Measurements from ENCODE around the gene CTTNBP2.

Gene CTTNBP2

DNA sequence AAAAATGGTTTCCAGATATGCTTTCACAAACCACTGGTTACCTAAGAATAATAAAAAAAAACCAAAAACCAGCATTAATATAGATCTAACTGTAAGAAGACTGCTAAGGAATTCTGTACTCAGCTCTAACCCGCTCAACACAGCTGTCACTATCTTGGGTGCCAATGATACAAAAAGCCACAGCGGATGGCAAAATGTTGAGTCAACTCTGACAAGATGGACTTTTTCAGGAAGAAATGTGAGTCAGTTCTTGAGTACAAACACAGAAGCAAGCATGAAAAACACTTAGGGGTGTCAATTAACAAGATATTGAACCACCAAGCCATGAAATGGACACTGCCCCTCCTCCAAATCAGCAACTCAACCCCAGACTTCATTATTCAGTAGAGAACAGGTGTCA is 55.0 kb downstream of the CTTNBP2 start:
- DNase-seq (ENCODE audit: low spot score) = no peak

GRCh38 chr7:117816727-117817126 is 56.5 kb downstream of the CTTNBP2 start:
- no peak for DNase-seq (ENCODE audit: low spot score)

DNA sequence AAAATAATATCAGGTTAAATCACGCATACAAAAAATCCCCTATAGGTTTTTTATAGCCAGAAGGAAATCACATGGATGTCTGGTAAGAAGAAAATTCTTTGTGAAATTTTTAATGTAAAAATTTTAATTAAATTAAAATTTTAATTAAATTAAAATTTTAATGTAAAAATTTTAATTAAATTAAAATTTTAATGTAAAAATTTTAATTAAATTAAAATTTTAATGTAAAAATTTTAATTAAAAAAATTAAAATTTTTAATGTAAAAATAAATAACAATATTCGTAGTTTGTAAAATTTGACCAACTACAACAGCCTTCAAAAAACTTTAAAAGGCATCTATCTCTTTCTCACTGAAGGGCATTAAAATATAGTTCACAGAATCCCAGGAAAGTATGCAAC is 61.5 kb downstream of the CTTNBP2 start:
- no peak for DNase-seq (ENCODE audit: low spot score)

DNA sequence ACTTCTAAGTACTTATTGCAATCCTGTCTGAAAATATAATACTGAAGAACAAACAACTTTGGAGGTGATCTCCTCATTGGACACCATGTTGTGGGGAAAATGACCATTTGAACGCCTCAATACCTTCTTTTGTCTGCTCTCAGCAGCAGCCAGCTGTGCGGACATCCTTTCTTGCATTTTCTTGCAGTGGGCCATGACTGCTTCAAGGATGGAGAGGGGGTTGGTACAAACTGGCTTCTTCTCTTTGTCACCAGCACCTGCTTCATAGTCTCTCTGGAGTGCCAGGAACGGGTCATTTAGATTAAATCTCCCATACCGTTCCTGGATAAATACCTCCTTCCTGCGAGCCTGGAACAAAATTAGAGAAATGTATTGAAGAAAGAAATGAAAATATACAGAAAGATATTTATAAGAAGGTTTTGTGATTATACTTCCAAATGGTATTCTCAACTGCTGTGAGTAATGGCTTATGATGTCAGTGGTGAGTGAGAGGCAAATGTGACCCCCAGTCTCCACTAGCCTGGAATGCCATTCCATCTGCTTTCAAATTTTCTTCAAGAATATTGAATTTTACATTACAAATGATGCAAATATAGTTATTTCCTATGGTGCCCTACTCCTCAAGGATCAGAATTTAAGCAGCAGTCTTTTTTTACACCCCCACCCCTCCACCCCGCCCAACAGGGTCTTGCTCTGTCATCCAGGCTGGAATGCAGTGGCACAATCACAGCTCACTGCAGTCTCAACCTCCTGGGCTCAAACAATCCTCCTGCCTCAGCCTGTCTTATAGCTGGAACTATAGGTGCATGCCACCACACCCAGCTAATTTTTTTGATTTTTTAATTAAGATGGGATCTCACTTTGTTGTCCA is 62.4 kb downstream of the CTTNBP2 start:
- no peak for DNase-seq (ENCODE audit: low spot score)

DNA sequence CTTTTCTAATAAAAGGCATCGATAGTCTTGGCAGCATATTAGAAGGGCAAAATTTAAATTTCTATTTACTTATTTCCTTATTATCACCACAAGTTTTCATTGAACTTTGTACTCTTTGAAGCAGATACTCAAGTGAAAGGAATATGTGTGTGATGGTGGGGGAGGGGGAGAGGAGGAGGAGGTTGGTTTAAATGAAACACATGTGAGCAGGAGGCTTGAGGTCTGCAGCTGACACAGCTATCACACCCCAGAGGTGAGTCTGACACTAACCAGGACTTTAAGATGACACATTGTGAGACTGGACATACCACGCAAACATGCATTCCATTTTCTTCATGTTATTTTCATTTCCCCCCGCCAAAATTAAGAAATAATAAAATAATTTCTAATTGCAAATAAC is 63.3 kb downstream of the CTTNBP2 start:
- DNase-seq (ENCODE audit: low spot score) = no peak

DNA sequence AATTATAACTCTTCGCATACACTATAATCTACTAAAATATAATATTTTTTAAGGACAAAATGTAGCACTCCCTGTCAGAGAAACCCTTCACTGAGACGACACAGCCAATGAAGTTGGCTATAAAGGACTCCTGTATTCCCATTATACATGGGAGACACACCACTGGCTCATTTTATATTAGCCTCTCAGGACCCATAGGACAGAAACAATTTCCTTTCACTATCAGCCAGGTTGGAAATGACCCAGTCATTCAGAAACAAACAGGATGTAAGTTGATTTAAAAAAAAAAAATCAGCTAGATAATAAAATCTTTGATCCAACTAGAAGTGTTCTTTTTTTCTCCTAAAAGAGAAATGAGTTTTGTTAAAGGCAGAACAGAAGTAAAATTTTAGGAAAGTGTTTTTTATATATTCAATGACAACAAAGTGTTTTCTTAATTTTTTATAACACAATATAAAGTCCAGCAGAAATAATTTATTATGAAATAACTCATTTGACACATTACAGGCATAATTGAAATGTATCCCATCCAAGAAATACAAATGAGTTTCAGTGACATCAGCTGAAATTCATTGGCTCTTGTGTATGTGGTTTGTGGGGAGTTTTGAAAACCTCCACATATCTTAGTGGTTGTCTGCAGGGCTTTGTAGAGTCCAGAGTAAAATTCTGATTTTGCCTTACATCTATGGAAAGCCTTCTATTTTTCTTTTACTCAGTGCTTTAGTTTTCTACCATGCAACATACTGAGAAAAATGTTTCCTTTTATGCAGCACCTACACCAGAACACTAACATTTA is 64.1 kb downstream of the CTTNBP2 start:
- DNase-seq (ENCODE audit: low spot score) = peak; percentile 54

- DNase-seq (ENCODE audit: low spot score) = no peak
These were observed 64.9 kb downstream of the CTTNBP2 start for GRCh38 chr7:117808341-117808757.

GRCh38 chr7:117807676-117808075 is 65.6 kb downstream of the CTTNBP2 start:
- no peak for DNase-seq (ENCODE audit: low spot score)

- DNase-seq (ENCODE audit: low spot score) = no peak
These were observed 67.2 kb downstream of the CTTNBP2 start for GRCh38 chr7:117806011-117806410.

DNA sequence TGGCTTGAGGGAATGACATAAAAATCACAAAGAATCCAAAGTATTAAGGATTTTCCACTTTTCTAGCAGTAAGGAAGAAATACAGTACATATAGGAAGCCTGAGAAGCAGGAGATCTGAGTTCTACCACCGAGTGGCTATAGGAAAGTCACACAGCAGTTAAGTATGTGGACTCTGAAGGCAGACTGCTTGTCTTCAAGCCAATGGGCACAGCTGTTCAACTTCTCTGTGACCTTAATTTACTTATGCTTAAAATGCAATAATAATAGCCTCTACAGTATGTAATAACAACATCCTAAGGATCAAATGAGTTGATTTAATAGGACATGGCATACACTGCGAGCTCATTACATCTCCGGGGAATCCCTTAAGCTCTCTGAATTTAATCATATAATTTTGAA is 68.0 kb downstream of the CTTNBP2 start:
- no peak for DNase-seq (ENCODE audit: low spot score)

- DNase-seq (ENCODE audit: low spot score) = no peak
These were observed 69.8 kb downstream of the CTTNBP2 start for GRCh38 chr7:117803476-117803875.

- no peak for DNase-seq (ENCODE audit: low spot score)
These were observed 70.6 kb downstream of the CTTNBP2 start for GRCh38 chr7:117802660-117803059.

DNA sequence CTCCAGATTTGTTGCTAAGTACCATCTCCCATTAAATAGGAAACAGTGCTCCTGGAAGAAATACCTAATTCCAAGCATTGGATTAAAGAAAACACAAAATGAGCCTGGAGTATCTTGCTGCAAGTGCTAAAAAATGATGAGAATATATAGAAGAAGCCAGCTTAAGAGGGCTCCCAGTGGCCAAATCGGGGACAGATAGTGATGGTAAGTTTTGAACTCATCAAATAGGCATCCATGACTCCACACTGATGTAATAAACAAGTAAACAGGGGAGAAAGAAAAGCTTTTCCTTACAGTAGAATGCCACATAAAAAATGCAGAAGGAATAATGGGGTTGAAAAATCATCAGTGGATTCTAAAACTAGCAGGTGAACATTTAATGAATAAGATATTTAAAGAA is 72.4 kb downstream of the CTTNBP2 start:
- no peak for DNase-seq (ENCODE audit: low spot score)

- no peak for DNase-seq (ENCODE audit: low spot score)
These were observed 72.8 kb downstream of the CTTNBP2 start for GRCh38 chr7:117800406-117800805.

- DNase-seq (ENCODE audit: low spot score) = no peak
These were observed 76.4 kb downstream of the CTTNBP2 start for GRCh38 chr7:117796889-117797288.

- no peak for DNase-seq (ENCODE audit: low spot score)
These were observed 79.3 kb downstream of the CTTNBP2 start for GRCh38 chr7:117793976-117794375.

- no peak for DNase-seq (ENCODE audit: low spot score)
These were observed 79.7 kb downstream of the CTTNBP2 start for GRCh38 chr7:117793521-117793920.

DNA sequence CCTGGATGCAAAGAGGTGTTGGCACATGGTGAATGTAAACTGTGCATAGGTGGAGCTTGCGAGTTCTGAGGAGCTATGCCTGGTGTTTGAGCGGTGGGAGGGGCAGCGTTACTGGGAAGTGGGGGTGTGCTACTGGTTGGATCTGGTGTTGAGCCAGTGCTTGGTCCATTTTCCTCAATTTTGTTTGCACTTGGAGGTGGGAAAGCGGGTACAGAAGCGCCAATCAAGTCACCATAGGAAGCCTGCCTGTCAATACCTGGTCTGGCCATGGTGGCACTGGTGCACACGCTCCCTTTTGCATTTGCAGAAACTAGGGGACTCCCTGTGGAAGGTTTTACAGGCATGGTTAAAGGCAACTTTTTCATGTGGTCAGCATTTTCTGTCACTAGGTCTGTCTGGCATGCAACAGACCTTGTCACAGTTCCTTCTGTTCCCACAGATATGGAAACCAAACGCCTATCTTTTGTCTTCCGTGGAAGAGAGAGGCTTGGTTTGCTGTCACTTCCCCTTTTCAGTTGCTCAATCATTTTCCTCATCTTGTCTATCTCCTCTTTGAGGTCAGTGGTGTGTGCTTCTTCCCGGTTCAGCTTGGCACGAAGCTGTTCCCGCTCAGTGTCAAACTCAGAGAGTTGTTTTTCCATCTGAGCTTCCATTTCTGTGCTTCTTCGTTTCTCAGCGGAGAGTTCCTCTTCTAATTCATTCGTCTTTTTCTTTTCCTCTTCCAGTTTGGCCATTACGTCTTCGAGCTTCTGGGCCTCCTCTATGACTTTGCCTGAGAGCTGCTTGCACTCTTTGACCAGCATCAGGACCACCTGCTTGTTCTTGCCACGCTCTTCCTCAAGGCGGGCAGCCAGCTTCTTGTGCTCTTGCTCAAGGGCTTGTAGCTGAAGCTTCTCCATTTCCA is 81.1 kb downstream of the CTTNBP2 start:
- no peak for DNase-seq (ENCODE audit: low spot score)

DNA sequence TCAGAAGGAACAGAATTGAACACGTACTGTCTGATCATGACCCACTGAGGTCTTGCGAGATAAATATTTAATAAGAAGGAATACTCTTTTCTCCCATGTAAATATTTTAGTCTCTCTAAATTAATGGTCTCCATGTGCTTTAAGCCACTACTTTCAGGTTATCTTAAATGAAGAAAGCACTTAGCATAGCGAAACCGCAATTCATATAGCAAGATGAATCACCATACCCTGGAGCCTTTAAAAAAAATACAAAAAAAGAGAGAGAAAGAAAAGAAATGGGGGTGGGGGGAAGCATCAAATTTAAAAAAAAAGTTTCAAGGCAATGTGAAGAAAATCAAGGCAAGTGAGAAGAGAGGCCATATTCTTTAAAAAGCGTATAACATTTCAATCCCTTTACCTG is 82.5 kb downstream of the CTTNBP2 start:
- DNase-seq (ENCODE audit: low spot score) = peak; percentile 81

DNA sequence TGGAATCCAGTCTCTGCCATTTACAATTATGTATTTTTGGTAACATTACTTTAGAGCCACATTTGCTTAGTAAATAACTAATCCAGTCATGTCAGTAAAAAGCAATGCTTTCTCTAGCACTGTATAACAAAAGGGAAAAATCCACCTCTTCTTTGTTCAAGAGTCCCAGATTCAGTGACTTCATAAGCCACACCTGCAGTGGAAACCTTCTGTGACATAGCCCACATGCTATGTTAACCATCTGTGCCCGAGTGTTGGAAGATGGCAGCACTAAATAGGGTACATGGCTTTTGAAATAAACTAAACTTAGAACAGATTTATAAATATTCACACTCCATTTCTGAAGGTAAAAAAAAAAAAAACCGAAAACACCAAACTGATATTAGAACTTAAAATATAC is 83.0 kb downstream of the CTTNBP2 start:
- DNase-seq (ENCODE audit: low spot score) = no peak

GRCh38 chr7:117785431-117785830 is 87.8 kb downstream of the CTTNBP2 start:
- no peak for DNase-seq (ENCODE audit: low spot score)

GRCh38 chr7:117784315-117784714 is 88.9 kb downstream of the CTTNBP2 start:
- no peak for DNase-seq (ENCODE audit: low spot score)
